HepG2 (cell line): Measurements from ENCODE around the gene RPTOR. TPM values are rescaled to one million over a fixed set of nuclear protein-coding genes. Genes with fewer than 3 reads are reported as not detected.
A peak's percentile ranks its signal among the peaks of the same experiment; 100 is the strongest.

Experiments used
- AGO1 ChIP-seq: fragments of 200-400 bp; formaldehyde crosslinking; IDR thresholded peaks from 2 replicates; pipeline ENCODE4 v1.6.1; 2017; ENCODE audit warnings: mild to moderate bottlenecking, low read depth, low read length, moderate library complexity; ENCODE audit not compliant: poor library complexity, severe bottlenecking
- ARID2 ChIP-seq: sonication (generic); formaldehyde crosslinking; IDR thresholded peaks from 2 replicates; pipeline ENCODE4 v1.8.1; 2022; ENCODE audit warnings: mild to moderate bottlenecking, missing genetic modification reagents, borderline replicate concordance
- CREBL2 ChIP-seq: sonication (generic); formaldehyde crosslinking; IDR thresholded peaks from 2 replicates; pipeline ENCODE4 v1.8.1; 2023; ENCODE audit warnings: missing genetic modification reagents, mild to moderate bottlenecking, borderline replicate concordance
- DNMT3B ChIP-seq: conservative IDR thresholded peaks from 2 replicates; pipeline ENCODE4 v1.6.1; 2016; ENCODE audit warnings: missing biosample characterization, control low read depth
- GFI1 ChIP-seq: sonication (generic); formaldehyde crosslinking; IDR thresholded peaks from 2 replicates; pipeline ENCODE4 v1.5.0; 2020; ENCODE audit warnings: missing genetic modification reagents, mild to moderate bottlenecking, borderline replicate concordance
- PRMT3 ChIP-seq: sonication (generic); formaldehyde crosslinking; IDR thresholded peaks from 2 replicates; pipeline ENCODE4 v1.8.1; 2022; ENCODE audit warnings: low read depth, mild to moderate bottlenecking, moderate library complexity, missing genetic modification reagents, borderline replicate concordance
- REPIN1 ChIP-seq: sonication (generic); formaldehyde crosslinking; IDR thresholded peaks from 2 replicates; pipeline ENCODE4 v1.8.0; 2022; ENCODE audit warnings: missing genetic modification reagents, low read depth, mild to moderate bottlenecking, borderline replicate concordance
- ZBTB44 ChIP-seq: sonication (generic); formaldehyde crosslinking; IDR thresholded peaks from 2 replicates; pipeline ENCODE4 v1.4.0; 2020; ENCODE audit warnings: missing genetic modification reagents
- ZNF160 ChIP-seq: sonication (generic); formaldehyde crosslinking; IDR thresholded peaks from 2 replicates; pipeline ENCODE4 v1.8.0; 2022; ENCODE audit warnings: mild to moderate bottlenecking, inconsistent platforms, missing genetic modification reagents
- ZNF180 ChIP-seq: sonication (generic); formaldehyde crosslinking; IDR thresholded peaks from 2 replicates; pipeline ENCODE4 v1.4.0; 2020; ENCODE audit warnings: low read depth, missing genetic modification reagents, borderline replicate concordance
- ZNF468 ChIP-seq: sonication (generic); formaldehyde crosslinking; IDR thresholded peaks from 2 replicates; pipeline ENCODE4 v1.8.0; 2022; ENCODE audit warnings: mild to moderate bottlenecking, moderate library complexity, missing genetic modification reagents
- ZNF781 ChIP-seq: sonication (generic); formaldehyde crosslinking; IDR thresholded peaks from 2 replicates; pipeline ENCODE4 v1.5.1; 2020; ENCODE audit warnings: borderline replicate concordance, mild to moderate bottlenecking, missing genetic modification reagents; ENCODE audit errors: not compliant biosample characterization
- polyA plus RNA-seq, 8 experiments: library from polyadenylated mRNA; depleted of rRNA in 3 of 8; stranded (reverse) in 7 of 8; unstranded in 1 of 8; fragments of >200 nt; fragmentation: Illumina TruSeq in 4 of 8; extraction: Trizol in 4 of 8; gene quantifications; 2 replicates each; pipeline versions ENCODE4 v1.2.1 to v1.2.3, GENCODE V29; 2011 to 2016; ENCODE audit warnings: low read depth in 4 of 8, missing spikeins in 1 of 8, mixed read lengths in 1 of 8; ENCODE audit not compliant: insufficient read depth in 1 of 8
- total RNA-seq, 5 experiments: library from RNA; depleted of rRNA; stranded (reverse); fragments of >200 nt; fragmentation: Illumina TruSeq; extraction: Trizol; gene quantifications; 2 replicates each; pipeline ENCODE4 v1.2.3, GENCODE V29; 2016; ENCODE audit warnings: low read depth in 1 of 5
- TF ChIP-seq, protein P1 (sequence below): sonication (generic); formaldehyde crosslinking; IDR thresholded peaks from 2 replicates; pipeline ENCODE4 v1.9.0; 2021; ENCODE audit warnings: mild to moderate bottlenecking, missing genetic modification reagents
- TF ChIP-seq, protein P2 (sequence below): sonication (generic); formaldehyde crosslinking; IDR thresholded peaks from 2 replicates; pipeline ENCODE4 v1.4.0; 2020; ENCODE audit warnings: low read depth, missing genetic modification reagents

The RPTOR gene
- total and polyA plus RNA-seq, 2 of the 13 experiments (the other 11 are each of a cell fraction or from before 2014, with no cell fraction given) = 6.6 to 25.3 TPM

DNA sequence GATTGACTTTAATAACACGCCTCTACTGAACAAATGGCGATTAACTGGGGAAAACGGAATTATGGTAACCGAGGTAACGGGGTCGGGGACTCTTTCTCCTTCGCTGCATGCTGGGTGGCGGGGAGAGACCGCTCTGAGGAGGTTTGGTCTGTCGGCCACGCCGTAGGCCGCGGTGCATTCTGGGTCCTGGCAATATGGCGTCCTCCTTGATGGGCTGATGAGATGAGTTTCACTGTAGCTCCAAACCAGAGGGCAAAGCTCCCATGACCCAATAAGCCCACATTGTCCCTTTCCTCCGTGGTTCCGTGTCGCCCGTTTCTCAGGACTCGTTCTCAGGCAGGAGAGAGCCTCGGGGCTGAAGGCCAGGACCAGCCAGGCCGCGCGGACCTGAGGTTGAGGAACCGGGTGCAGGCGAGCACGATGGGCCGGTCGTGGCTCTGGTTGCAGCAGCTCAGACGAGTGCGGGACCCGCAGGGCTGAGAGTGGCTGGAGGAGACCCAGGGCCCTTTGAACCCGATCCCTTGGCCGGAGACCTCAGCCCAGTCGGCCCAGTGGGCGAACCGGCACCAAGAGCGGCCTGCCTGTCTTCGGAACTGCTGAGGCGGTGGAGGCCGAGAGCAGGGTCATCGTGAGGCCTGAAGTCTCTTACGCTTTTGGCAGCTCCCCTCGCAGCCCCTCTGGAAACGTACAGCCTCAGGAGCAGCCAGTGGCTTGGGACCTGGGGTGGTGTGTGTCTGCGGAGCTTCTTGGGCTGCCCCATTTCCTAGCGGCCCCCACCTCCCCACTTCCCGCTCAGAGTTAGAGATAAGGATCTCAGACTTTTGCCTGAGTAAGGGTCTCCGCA, at the start of gene RPTOR (continued):
- peak; percentile 98 for TF ChIP-seq ZNF781
- TF ChIP-seq, protein P1, sequence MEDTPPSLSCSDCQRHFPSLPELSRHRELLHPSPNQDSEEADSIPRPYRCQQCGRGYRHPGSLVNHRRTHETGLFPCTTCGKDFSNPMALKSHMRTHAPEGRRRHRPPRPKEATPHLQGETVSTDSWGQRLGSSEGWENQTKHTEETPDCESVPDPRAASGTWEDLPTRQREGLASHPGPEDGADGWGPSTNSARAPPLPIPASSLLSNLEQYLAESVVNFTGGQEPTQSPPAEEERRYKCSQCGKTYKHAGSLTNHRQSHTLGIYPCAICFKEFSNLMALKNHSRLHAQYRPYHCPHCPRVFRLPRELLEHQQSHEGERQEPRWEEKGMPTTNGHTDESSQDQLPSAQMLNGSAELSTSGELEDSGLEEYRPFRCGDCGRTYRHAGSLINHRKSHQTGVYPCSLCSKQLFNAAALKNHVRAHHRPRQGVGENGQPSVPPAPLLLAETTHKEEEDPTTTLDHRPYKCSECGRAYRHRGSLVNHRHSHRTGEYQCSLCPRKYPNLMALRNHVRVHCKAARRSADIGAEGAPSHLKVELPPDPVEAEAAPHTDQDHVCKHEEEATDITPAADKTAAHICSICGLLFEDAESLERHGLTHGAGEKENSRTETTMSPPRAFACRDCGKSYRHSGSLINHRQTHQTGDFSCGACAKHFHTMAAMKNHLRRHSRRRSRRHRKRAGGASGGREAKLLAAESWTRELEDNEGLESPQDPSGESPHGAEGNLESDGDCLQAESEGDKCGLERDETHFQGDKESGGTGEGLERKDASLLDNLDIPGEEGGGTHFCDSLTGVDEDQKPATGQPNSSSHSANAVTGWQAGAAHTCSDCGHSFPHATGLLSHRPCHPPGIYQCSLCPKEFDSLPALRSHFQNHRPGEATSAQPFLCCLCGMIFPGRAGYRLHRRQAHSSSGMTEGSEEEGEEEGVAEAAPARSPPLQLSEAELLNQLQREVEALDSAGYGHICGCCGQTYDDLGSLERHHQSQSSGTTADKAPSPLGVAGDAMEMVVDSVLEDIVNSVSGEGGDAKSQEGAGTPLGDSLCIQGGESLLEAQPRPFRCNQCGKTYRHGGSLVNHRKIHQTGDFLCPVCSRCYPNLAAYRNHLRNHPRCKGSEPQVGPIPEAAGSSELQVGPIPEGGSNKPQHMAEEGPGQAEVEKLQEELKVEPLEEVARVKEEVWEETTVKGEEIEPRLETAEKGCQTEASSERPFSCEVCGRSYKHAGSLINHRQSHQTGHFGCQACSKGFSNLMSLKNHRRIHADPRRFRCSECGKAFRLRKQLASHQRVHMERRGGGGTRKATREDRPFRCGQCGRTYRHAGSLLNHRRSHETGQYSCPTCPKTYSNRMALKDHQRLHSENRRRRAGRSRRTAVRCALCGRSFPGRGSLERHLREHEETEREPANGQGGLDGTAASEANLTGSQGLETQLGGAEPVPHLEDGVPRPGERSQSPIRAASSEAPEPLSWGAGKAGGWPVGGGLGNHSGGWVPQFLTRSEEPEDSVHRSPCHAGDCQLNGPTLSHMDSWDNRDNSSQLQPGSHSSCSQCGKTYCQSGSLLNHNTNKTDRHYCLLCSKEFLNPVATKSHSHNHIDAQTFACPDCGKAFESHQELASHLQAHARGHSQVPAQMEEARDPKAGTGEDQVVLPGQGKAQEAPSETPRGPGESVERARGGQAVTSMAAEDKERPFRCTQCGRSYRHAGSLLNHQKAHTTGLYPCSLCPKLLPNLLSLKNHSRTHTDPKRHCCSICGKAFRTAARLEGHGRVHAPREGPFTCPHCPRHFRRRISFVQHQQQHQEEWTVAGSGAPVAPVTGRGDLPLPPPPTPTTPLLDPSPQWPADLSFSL (CRISPR knock-in tag) = peak; percentile 34; the same call in 1 of the 2 replicates
- no peak; the same call in 1 of the 2 replicates for TF ChIP-seq ZNF468
- no peak for TF ChIP-seq PRMT3 (CRISPR knock-in tag)
- TF ChIP-seq ZNF160 = no peak; the same call in none of the 2 replicates
- TF ChIP-seq ARID2 (CRISPR knock-in tag) = peak; percentile 35; the same call in 1 of the 2 replicates
- TF ChIP-seq ZBTB44 = 0 out of 2 replicates have a peak, but pooled peaks have one; percentile 58
- peak; percentile 38; the same call in 1 of the 2 replicates for TF ChIP-seq GFI1 (CRISPR knock-in tag)
- peak; percentile 66; the same call in 1 of the 2 replicates for TF ChIP-seq CREBL2 (CRISPR knock-in tag)
- TF ChIP-seq AGO1 = no peak
- peak; percentile 90; the same call in 1 of the 2 replicates for TF ChIP-seq DNMT3B
- no peak; the same call in 1 of the 2 replicates for TF ChIP-seq ZNF180 (CRISPR knock-in tag)
- TF ChIP-seq REPIN1 (CRISPR knock-in tag) = peak; percentile 81; the same call in 1 of the 2 replicates
- TF ChIP-seq, protein P2, sequence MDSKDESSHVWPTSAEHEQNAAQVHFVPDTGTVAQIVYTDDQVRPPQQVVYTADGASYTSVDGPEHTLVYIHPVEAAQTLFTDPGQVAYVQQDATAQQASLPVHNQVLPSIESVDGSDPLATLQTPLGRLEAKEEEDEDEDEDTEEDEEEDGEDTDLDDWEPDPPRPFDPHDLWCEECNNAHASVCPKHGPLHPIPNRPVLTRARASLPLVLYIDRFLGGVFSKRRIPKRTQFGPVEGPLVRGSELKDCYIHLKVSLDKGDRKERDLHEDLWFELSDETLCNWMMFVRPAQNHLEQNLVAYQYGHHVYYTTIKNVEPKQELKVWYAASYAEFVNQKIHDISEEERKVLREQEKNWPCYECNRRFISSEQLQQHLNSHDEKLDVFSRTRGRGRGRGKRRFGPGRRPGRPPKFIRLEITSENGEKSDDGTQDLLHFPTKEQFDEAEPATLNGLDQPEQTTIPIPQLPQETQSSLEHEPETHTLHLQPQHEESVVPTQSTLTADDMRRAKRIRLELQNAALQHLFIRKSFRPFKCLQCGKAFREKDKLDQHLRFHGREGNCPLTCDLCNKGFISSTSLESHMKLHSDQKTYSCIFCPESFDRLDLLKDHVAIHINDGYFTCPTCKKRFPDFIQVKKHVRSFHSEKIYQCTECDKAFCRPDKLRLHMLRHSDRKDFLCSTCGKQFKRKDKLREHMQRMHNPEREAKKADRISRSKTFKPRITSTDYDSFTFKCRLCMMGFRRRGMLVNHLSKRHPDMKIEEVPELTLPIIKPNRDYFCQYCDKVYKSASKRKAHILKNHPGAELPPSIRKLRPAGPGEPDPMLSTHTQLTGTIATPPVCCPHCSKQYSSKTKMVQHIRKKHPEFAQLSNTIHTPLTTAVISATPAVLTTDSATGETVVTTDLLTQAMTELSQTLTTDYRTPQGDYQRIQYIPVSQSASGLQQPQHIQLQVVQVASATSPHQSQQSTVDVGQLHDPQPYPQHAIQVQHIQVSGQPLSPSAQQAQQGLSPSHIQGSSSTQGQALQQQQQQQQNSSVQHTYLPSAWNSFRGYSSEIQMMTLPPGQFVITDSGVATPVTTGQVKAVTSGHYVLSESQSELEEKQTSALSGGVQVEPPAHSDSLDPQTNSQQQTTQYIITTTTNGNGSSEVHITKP = peak; percentile 55; the same call in 1 of the 2 replicates
